ENCODE data around the gene REXO4. TPM values are rescaled to one million over a fixed set of nuclear protein-coding genes. Genes with fewer than 3 reads are reported as not detected.

REXO4 gene
- total and polyA plus RNA-seq, 9 of the 15 experiments (the other 6 are each of a cell fraction or from before 2014, with no cell fraction given), result 3.4 to 72.9 (median 31.1) TPM

DNA sequence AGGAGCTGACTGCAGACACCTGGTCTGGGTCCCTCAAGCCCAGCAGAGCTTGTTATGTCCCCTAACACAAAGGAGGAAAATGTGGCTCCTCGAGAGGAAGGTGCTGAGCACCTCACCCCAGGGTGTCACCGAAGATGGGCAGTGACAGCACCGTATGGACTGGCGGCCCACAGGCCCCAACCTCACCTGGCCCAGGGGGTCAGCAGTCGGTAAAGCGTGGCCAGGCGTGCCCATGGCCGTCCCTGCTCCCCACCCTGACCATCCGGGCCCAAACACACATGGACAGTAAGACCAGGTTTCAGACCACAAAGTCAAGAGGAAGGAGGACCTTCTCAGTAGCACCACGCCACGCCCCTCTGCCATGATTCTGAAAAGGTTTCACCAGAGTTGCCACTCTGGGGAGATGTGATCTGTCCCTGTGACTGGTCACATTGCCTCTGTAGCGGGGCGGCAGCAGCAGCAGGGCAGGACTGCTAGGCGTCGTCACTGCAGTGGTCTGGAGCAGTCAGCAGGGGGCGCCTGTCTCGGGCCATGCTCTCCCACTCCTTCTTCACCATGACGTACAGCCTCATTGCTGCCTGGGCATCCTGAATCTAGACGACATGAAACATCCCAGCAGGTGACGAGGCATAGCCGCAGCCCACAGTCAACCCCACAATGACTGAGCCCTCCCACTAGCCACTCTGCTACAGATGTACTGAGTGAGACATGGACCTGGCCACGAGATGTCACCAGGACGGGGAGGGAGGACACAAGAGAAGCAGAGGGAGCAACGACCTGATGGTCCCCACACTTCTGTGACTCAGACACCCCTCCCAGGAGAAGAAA lies 11.1 kb downstream of the REXO4 start:
- H3K27ac ChIP-seq (ENCODE audit: extremely low read depth, low read depth, low read length), result no peak overlapping the region
- no peaks in the 10 kb centered on the region for H3K27me3 ChIP-seq (ENCODE audit: control insufficient read depth in 2 of 2, insufficient read depth in 2 of 2, low read length in 2 of 2)
- DNase-seq (ENCODE audit: extremely low read depth in 1 of 4, low spot score in 3 of 4), result peak; percentile 67 to 80 (median 70)
- peaks cover 12% of the 10 kb centered on the region for H4K20me1 ChIP-seq (replicated peaks; ENCODE audit: control insufficient read depth, insufficient read depth, low read length)
- H3K9ac ChIP-seq (ENCODE audit: insufficient read depth in 1 of 2, low read depth in 2 of 2, low read length in 2 of 2), result no peak overlapping the region
- 46% methylated on average over 24 of the region's 24 CpGs for WGBS (ENCODE audit: insufficient coverage, low coverage, missing lambda C conversion rate)
- no peak overlapping the region for H2AFZ ChIP-seq (ENCODE audit: low read depth, low read length)
- in situ Hi-C loops (cut with MboI) (no loop called here), intact Hi-C loops (cut with micrococcal nuclease) (loop anchor here (1.0 kb wide), 1 partner anchor 80 kb away; no protein-coding TSS in a partner anchor)
- peak; percentile 88 for FAIRE-seq
- ATAC-seq, result peak; percentile 93
- no peaks in the 10 kb centered on the region for H3K9me3 ChIP-seq (replicated peaks; ENCODE audit: control insufficient read depth, insufficient read depth, low read depth, low read length)
- H3K4me3 ChIP-seq, result no peak overlapping the region
- no peak overlapping the region for H3K4me2 ChIP-seq (ENCODE audit: insufficient read depth, low read length)
- H3K9me1 ChIP-seq (ENCODE audit: control insufficient read depth, insufficient read depth, low read length), result no peaks in the 10 kb centered on the region
- H3K36me3 ChIP-seq (ENCODE audit: control insufficient read depth, insufficient read depth, low read length), result peaks cover 82% of the 10 kb centered on the region; the same call in 2 of the 3 replicates
- ChIA-PET CTCF (ENCODE audit: low intra/inter-chr PET ratio) (interaction anchor here (0.6 to 1.7 kb wide), 4 partner anchors 10 to 586 kb away, joined by 3 to 5 read pairs (median 4); partner anchors contain the start of gene REXO4), POLR2A (no interaction called here)
- peaks cover 0 to 20% of the 10 kb centered on the region in 2 experiments; a peak in 3 of 5 replicates for H3K4me1 ChIP-seq (replicated peaks in 1 of 2; ENCODE audit: control insufficient read depth in 2 of 2, insufficient read depth in 2 of 2, low read length in 2 of 2)
- no peaks in the 10 kb centered on the region for H3K79me2 ChIP-seq (ENCODE audit: control insufficient read depth, insufficient read depth, low read length)
- BruUV-seq (replicated peaks), result no TSS peak
- TF ChIP-seq ERF (CRISPR knock-in tag; IDR thresholded peaks at IDR 0.05) (no peak), CAMTA2 (CRISPR knock-in tag; conservative IDR thresholded peaks at IDR 0.05) (no peak), RBM14 (IDR thresholded peaks at IDR 0.05; ENCODE audit: borderline replicate concordance, insufficient read depth, low read depth, low read length) (no peak), SAP30 (IDR thresholded peaks at IDR 0.05; ENCODE audit: borderline replicate concordance, insufficient read depth, low read depth, low read length, poor library complexity, severe bottlenecking) (no peak), ZNF124 (CRISPR knock-in tag; IDR thresholded peaks at IDR 0.05) (no peak), ZNF780A (CRISPR knock-in tag; IDR thresholded peaks at IDR 0.05) (no peak), TRIM24 (IDR thresholded peaks at IDR 0.05) (no peak), MXD1 (CRISPR knock-in tag; IDR thresholded peaks at IDR 0.05; ENCODE audit: borderline replicate concordance, poor library complexity, severe bottlenecking) (no peak), BRD4 (IDR thresholded peaks at IDR 0.05) (no peak), ATF1 (CRISPR knock-in tag; IDR thresholded peaks at IDR 0.05) (0 out of 2 replicates have a peak, but pooled peaks have one; percentile 32), ATF1 (tag; IDR thresholded peaks at IDR 0.05) (peak; percentile 65), ZNF408 (CRISPR knock-in tag; IDR thresholded peaks at IDR 0.05; ENCODE audit: low read depth) (no peak), ZNF785 (CRISPR knock-in tag; IDR thresholded peaks at IDR 0.05) (no peak), KLF1 (tag; IDR thresholded peaks at IDR 0.05) (no peak), XRCC3 (IDR thresholded peaks at IDR 0.05) (no peak), RAD21 (CRISPR knock-in tag; conservative IDR thresholded peaks at IDR 0.05 in 1 of 2, IDR thresholded peaks at IDR 0.05 in 1 of 2) (peak; percentile 49 to 68), ZFP1 (CRISPR knock-in tag; IDR thresholded peaks at IDR 0.05) (no peak), SMARCC2 (IDR thresholded peaks at IDR 0.05; ENCODE audit: low read depth) (no peak), CBX2 (IDR thresholded peaks at IDR 0.05; ENCODE audit: insufficient read depth, low read length, poor library complexity, severe bottlenecking) (no peak), TBP (optimal IDR thresholded peaks at IDR 0.05; ENCODE audit: low read depth, low read length) (no peak)
- TF ChIP-seq, protein P1, sequence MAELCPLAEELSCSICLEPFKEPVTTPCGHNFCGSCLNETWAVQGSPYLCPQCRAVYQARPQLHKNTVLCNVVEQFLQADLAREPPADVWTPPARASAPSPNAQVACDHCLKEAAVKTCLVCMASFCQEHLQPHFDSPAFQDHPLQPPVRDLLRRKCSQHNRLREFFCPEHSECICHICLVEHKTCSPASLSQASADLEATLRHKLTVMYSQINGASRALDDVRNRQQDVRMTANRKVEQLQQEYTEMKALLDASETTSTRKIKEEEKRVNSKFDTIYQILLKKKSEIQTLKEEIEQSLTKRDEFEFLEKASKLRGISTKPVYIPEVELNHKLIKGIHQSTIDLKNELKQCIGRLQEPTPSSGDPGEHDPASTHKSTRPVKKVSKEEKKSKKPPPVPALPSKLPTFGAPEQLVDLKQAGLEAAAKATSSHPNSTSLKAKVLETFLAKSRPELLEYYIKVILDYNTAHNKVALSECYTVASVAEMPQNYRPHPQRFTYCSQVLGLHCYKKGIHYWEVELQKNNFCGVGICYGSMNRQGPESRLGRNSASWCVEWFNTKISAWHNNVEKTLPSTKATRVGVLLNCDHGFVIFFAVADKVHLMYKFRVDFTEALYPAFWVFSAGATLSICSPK (IDR thresholded peaks at IDR 0.05; ENCODE audit: borderline replicate concordance), result no peak
